Spleen (tissue), 11 donors: Measurements from ENCODE around the gene PLSCR2. TPM values are rescaled to one million over a fixed set of nuclear protein-coding genes. Genes with fewer than 3 reads are reported as not detected.
"Not testable (repeated sequence)": the region's sequence is repeated elsewhere in the genome, so short reads cannot be mapped to it uniquely, and the experiment has no call there.

Experiments used
- DNase-seq: peaks from one replicate; pipeline ENCODE4 v3.0.0-alpha.2; 2020
- H3K27ac ChIP-seq, 8 donors: fragments of 200-600 bp; sonication (generic) in 7 of 8; 1 replicate in 4 of 8; 2 replicates in 4 of 8; pipeline versions ENCODE4 v1.5.0 to v1.8.0; 2016 to 2021; ENCODE audit warnings: inconsistent platforms in 4 of 8, mild to moderate bottlenecking in 4 of 8, moderate library complexity in 1 of 8
- H3K27me3 ChIP-seq, 7 donors: fragments of 200-600 bp; sonication (generic) in 6 of 7; replicated peaks in 1 of 7; 1 replicate in 4 of 7; 2 replicates in 3 of 7; pipeline versions ENCODE4 v1.5.0 to v1.8.0; 2016 to 2021; ENCODE audit warnings: inconsistent platforms in 3 of 7, mild to moderate bottlenecking in 1 of 7
- H3K36me3 ChIP-seq, 6 donors: fragments of 200-600 bp; sonication (generic) in 5 of 6; 1 replicate in 4 of 6; 2 replicates in 2 of 6; pipeline versions ENCODE4 v1.5.0 to v1.8.0; 2016 to 2021; ENCODE audit warnings: inconsistent platforms in 2 of 6
- H3K4me1 ChIP-seq, 6 donors: fragments of 200-600 bp; sonication (generic) in 5 of 6; 1 replicate in 3 of 6; 2 replicates in 3 of 6; pipeline versions ENCODE4 v1.5.0 to v1.8.0; 2016 to 2021; ENCODE audit warnings: inconsistent platforms in 3 of 6
- H3K4me3 ChIP-seq, 8 donors: fragments of 200-600 bp; sonication (generic) in 7 of 8; 1 replicate in 4 of 8; 2 replicates in 4 of 8; pipeline versions ENCODE4 v1.5.0 to v1.8.0; 2016 to 2021; ENCODE audit warnings: inconsistent platforms in 4 of 8, mild to moderate bottlenecking in 4 of 8, moderate library complexity in 2 of 8
- H3K9me3 ChIP-seq, 8 donors: fragments of 200-600 bp; sonication (generic) in 7 of 8; 1 replicate in 4 of 8; 2 replicates in 4 of 8; pipeline versions ENCODE4 v1.5.0 to v1.8.0; 2016 to 2021; ENCODE audit warnings: inconsistent platforms in 4 of 8
- CTCF ChIP-seq, 11 experiments: fragments of 200-600 bp in 7 of 11; fragments of 450-650 bp in 4 of 11; sonication (generic) in 4 of 11; IDR thresholded peaks in 8 of 11; conservative IDR thresholded peaks in 3 of 11; 1 replicate in 7 of 11; 2 replicates in 4 of 11; pipeline versions ENCODE4 v1.4.0 to v1.8.0; 2016 to 2021; ENCODE audit warnings: antibody characterized with exemption in 11 of 11, inconsistent platforms in 4 of 11, mild to moderate bottlenecking in 1 of 11
- POLR2A ChIP-seq, 3 donors: fragments of 450-650 bp; IDR thresholded peaks; one replicate each; pipeline ENCODE4 v1.5.1; 2017; ENCODE audit warnings: antibody characterized with exemption in 3 of 3, mild to moderate bottlenecking in 1 of 3
- POLR2AphosphoS5 ChIP-seq, 3 donors: sonication (generic); formaldehyde crosslinking; IDR thresholded peaks; one replicate each; pipeline ENCODE4 v1.5.1; 2017; ENCODE audit warnings: antibody characterized with exemption in 3 of 3
- WGBS, 5 donors: extraction: QIAGEN DNeasy Blood & Tissue Kit in 3 of 5; methylation state at CpG; one replicate each; pipeline versions ENCODE4 v1.1.5 to v1.1.7; 2013 to 2018; 5-methylcytosine and 5-hydroxymethylcytosine counted together
- intact Hi-C: fragments of 100-400 bp; cut with DNase I; formaldehyde crosslinking; loops from one replicate; pipeline ENCODE4 v1.15.0; 2023; ENCODE audit warnings: low total_unique reads
- polyA plus RNA-seq, 3 donors: library from polyadenylated mRNA; stranded (reverse); fragments of 200-250 nt; gene quantifications; one replicate each; pipeline ENCODE4 v1.2.1, GENCODE V29; 2013
- total RNA-seq, 7 donors: library from RNA; depleted of rRNA in 3 of 7; stranded (reverse); fragments of >200 nt in 3 of 7; fragmentation: NEBNext Ultra II Directional in 4 of 7; extraction: Animal tissue kit (Norgen Biotek cat#: 25700) in 4 of 7; gene quantifications; one replicate each; pipeline versions ENCODE4 v1.1.0 to v1.2.1, GENCODE V29; 2016 to 2021
- donor health status: healthy with polysubstance abuse.
- donor health status: DM: no; HTN: no; CAD: no; lungs with moderate emphysema.
- donor health status: DM: no; HTN: no; CAD: no.
- donor health status: Bipolar disorder and iron deficiency.
- donor health status: healthy.
- donor health status: DM: no; HTN: no; CAD: no.
- donor health status: DM: yes; HTN: yes; CAD: no.

The PLSCR2 gene
- total and polyA plus RNA-seq, 10 donors, result 0.66 TPM; not detected in 9

DNA sequence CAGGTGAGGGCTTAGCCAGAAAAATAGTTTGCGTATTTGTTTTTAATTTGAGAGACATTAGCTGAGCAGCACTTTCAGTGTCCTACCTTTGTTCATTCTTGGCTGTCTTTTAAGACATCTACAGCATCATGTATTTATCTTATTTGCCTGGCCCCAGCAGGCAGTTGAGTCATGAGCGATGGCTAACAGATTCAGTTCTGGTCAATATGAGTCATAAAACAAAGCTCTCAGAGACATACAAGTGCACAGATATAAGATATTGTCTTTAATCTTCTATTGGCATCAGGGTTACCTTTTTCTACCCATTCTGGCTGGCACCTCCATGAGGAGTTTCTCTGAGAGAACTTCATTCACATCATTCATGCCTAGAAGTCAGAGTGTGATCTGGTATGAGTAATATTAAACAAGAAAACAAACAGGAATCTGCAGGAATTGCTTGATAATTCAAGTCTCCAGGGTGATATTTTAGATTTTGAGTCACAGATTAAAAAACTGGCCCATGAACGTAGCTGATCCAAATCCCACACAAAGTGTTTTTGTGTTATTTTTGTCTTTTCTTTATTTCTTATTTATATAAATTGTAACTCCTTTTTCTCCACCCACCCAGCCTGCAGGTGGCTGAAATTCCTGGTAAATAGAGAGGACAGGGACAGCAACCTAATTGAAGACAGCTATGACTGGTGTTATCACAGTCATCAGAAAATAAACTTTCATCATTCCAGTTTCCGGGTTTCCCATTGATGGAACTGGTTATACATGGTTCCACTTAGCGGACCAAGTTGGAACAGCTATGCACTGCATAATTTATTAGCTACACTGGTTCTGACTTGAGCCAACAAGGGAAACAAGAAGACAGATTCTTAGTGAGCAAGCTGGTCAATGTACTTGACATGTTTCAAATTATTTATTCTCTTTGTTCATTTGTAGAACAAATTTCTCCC is 47.3 kb downstream of the PLSCR2 start:
- TF ChIP-seq POLR2AphosphoS5 (IDR thresholded peaks at IDR 0.05) (no peak), CTCF (IDR thresholded peaks at IDR 0.05 in 8 of 11, conservative IDR thresholded peaks at IDR 0.05 in 3 of 11) (no peak), POLR2A (IDR thresholded peaks at IDR 0.05) (no peak)
- 84 to 96% (median 91%) methylated on average over 5 of the region's 5 CpGs for WGBS, 5 donors

DNA sequence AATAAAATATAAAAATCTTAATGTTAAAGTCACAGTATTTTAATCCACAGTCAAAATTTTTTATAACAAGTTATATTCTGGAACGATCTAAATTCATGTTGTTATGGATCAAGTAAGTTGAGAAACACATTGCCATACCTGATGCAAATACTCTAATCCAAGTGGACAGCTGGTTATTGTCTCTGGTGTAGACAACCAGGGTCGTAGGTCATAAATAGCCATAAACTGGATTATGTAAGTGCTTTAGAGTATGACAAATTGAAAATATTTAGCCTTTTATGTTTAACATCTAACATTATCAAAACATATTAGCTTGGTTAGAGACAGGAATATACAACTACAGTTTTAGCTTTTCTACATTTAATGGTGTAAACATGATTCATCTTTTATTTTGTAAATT is 53.0 kb downstream of the PLSCR2 start:
- Histone ChIP-seq H3K4me3 (no peak overlapping the region), H3K27me3 (no peaks in the 10 kb centered on the region), H3K27ac (no peak overlapping the region), H3K36me3 (no peaks in the 10 kb centered on the region), H3K9me3 (peaks cover 3 to 21% (median 15%) of the 10 kb centered on the region in 8 donors), H3K4me1 (no peaks in the 10 kb centered on the region)
- 55 to 81% (median 75%) methylated on average over 2 of the region's 2 CpGs for WGBS, 5 donors
- intact Hi-C loops, result no loop called here
- no peak for DNase-seq
- TF ChIP-seq POLR2AphosphoS5 (IDR thresholded peaks at IDR 0.05), result no peak
- no peak for TF ChIP-seq CTCF (IDR thresholded peaks at IDR 0.05 in 8 of 11, conservative IDR thresholded peaks at IDR 0.05 in 3 of 11)
- no peak for TF ChIP-seq POLR2A (IDR thresholded peaks at IDR 0.05)

More for the DNA sequence above, 47.3 kb downstream of the PLSCR2 start:
- H3K27ac ChIP-seq, result no peak overlapping the region
- peaks cover 0 to 5% (median 0%) of the 10 kb centered on the region in 8 donors for H3K9me3 ChIP-seq
- no peak overlapping the region for H3K4me3 ChIP-seq
- intact Hi-C loops, result no loop called here
- H3K36me3 ChIP-seq, result no peaks in the 10 kb centered on the region
- H3K4me1 ChIP-seq, result no peaks in the 10 kb centered on the region
- no peaks in the 10 kb centered on the region for H3K27me3 ChIP-seq
- DNase-seq, result no peak

DNA sequence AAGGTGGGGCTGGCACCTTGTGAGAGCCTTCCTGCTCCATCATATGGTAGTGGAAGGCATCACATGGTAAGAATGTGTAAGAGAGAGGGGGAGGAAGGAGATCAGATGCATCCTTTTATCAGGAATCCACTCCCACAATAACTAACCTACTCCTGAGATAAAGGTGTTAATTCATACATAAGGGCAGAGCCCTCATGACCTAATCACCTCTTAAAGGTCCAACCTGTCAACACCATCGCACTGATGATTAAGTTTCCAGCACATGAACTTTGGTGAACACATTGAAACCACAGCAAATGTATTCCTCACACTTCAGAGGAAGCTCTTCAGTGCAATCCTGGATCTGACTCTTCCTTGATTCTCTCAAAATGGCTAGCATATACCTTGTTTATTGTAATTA is 55.4 kb downstream of the PLSCR2 start:
- DNase-seq, result no peak
- H3K4me1 ChIP-seq, result no peaks in the 10 kb centered on the region
- TF ChIP-seq POLR2A (IDR thresholded peaks at IDR 0.05), result no peak
- no peak for TF ChIP-seq CTCF (IDR thresholded peaks at IDR 0.05 in 8 of 11, conservative IDR thresholded peaks at IDR 0.05 in 3 of 11)
- no peak for TF ChIP-seq POLR2AphosphoS5 (IDR thresholded peaks at IDR 0.05)
- H3K4me3 ChIP-seq, result no peak overlapping the region
- intact Hi-C loops, result no loop called here
- H3K27ac ChIP-seq, result no peak overlapping the region
- H3K27me3 ChIP-seq, result no peaks in the 10 kb centered on the region
- peaks cover 3 to 25% (median 17%) of the 10 kb centered on the region in 8 donors for H3K9me3 ChIP-seq
- 53 to 75% (median 62%) methylated on average over 1 of the region's 1 CpG for WGBS, 5 donors
- H3K36me3 ChIP-seq, result no peaks in the 10 kb centered on the region

DNA sequence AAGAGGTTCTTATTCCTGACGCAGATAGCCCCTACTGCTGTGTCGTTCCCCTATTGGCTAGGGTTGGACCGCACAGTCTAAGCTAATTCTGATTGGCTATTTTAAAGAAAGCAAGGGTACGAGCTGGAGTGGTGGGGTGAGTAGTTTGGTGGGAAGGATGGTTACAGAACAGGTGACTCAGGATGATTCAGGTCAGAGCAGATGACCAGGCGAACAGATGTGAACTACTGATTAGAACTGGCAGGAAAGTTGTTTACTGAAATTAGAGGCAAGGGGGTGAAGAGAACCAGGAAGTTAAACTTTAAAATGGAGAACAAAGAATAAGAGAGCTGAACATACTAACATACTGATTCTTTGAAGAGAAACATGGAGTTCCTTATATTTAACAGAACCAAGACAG is 56.6 kb downstream of the PLSCR2 start:
- H3K4me1 ChIP-seq, H3K4me3 ChIP-seq, DNase-seq, intact Hi-C loops, H3K27me3 ChIP-seq, H3K27ac ChIP-seq, H3K36me3 ChIP-seq: not testable (repeated sequence)
- H3K9me3 ChIP-seq, result peaks cover 3 to 25% (median 17%) of the 10 kb centered on the region in 8 donors
- 89 to 98% (median 94%) methylated on average over 5 of the region's 5 CpGs for WGBS, 5 donors
